DOHH2 (cell line): Measurements from ENCODE around the gene PTCD3.

Experiments
- H3F3A ChIP-seq: fragments of 200-600 bp; sonication (generic), shearing (Covaris generic); 2 replicates; pipeline ENCODE4 v1.6.0; 2016; ENCODE audit warnings: antibody characterized with exemption, mild to moderate bottlenecking; ENCODE audit not compliant: control insufficient read depth, insufficient read depth
- H3K27ac ChIP-seq: fragments of 200-600 bp; sonication (generic); 2 replicates; pipeline ENCODE4 v1.5.1; 2014; ENCODE audit warnings: low read depth, mild to moderate bottlenecking, low read length, moderate library complexity
- H3K27me3 ChIP-seq: fragments of 200-600 bp; sonication (generic); 2 replicates; pipeline ENCODE4 v1.6.1; 2014; ENCODE audit warnings: mild to moderate bottlenecking, low read length, mixed read lengths; ENCODE audit not compliant: control insufficient read depth
- H3K36me3 ChIP-seq: fragments of 200-600 bp; sonication (generic); 2 replicates; pipeline ENCODE4 v1.6.1; 2014; ENCODE audit warnings: mild to moderate bottlenecking, low read length, moderate library complexity, mixed read lengths; ENCODE audit not compliant: control insufficient read depth
- H3K4me1 ChIP-seq: fragments of 200-600 bp; sonication (generic); 2 replicates; pipeline ENCODE4 v1.6.1; 2014; ENCODE audit warnings: mild to moderate bottlenecking, low read length, mixed read lengths; ENCODE audit not compliant: control insufficient read depth
- H3K4me2 ChIP-seq: fragments of 200-600 bp; sonication (generic); 2 replicates; pipeline ENCODE4 v1.6.0; 2014; ENCODE audit warnings: mild to moderate bottlenecking, low read length, moderate library complexity
- H3K4me3 ChIP-seq: fragments of 200-600 bp; sonication (generic); 2 replicates; pipeline ENCODE4 v1.5.1; 2014; ENCODE audit warnings: mild to moderate bottlenecking, low read length, mixed read lengths
- H3K79me2 ChIP-seq: fragments of 200-600 bp; sonication (generic); 2 replicates; pipeline ENCODE4 v1.6.1; 2014; ENCODE audit warnings: mild to moderate bottlenecking, low read length, mixed read lengths; ENCODE audit not compliant: control insufficient read depth
- H3K9me2 ChIP-seq: fragments of 200-600 bp; sonication (generic); replicated peaks from 2 replicates; pipeline ENCODE4 v1.6.1; 2014; ENCODE audit warnings: mild to moderate bottlenecking, low read length, mixed read lengths; ENCODE audit not compliant: control insufficient read depth
- H3K9me3 ChIP-seq: fragments of 200-600 bp; sonication (generic); 2 replicates; pipeline ENCODE4 v1.6.1; 2014; ENCODE audit warnings: antibody characterized with exemption, low read length, mixed read lengths; ENCODE audit not compliant: control insufficient read depth, insufficient read depth
- H4K20me1 ChIP-seq: fragments of 200-600 bp; sonication (generic); 2 replicates; pipeline ENCODE4 v1.6.0; 2014; ENCODE audit warnings: low read depth, mild to moderate bottlenecking, antibody characterized with exemption, low read length, moderate library complexity; ENCODE audit not compliant: control insufficient read depth, insufficient read depth
- CTCF ChIP-seq: fragments of 200-600 bp; sonication (generic); IDR thresholded peaks from one replicate; pipeline ENCODE4 v1.5.1; 2014; ENCODE audit warnings: antibody characterized with exemption, mild to moderate bottlenecking, low read depth, low read length; ENCODE audit not compliant: poor library complexity, severe bottlenecking
- EZH2phosphoT487 ChIP-seq: fragments of 200-600 bp; sonication (generic); IDR thresholded peaks from 2 replicates; pipeline ENCODE4 v1.6.1; 2017; ENCODE audit warnings: borderline replicate concordance, mild to moderate bottlenecking, antibody characterized with exemption, low read length, moderate library complexity, mixed read lengths

Gene PTCD3

GRCh38 chr2:86123328-86123925 is 17.4 kb downstream of the PTCD3 start:
- Histone ChIP-seq H3K27me3 (no peaks in the 10 kb centered on the region), H4K20me1 (no peaks in the 10 kb centered on the region; the same call in 1 of the 2 replicates), H3K9me2 (no peaks in the 10 kb centered on the region), H3K27ac (no peak overlapping the region), H3K4me1 (no peaks in the 10 kb centered on the region), H3K36me3 (peaks cover 99% of the 10 kb centered on the region), H3K79me2 (peaks cover 10% of the 10 kb centered on the region), H3K9me3 (no peaks in the 10 kb centered on the region), H3K4me3 (no peak overlapping the region), H3F3A (no peaks in the 10 kb centered on the region), H3K4me2 (no peak overlapping the region)
- no peak for TF ChIP-seq EZH2phosphoT487
- no peak for TF ChIP-seq CTCF

GRCh38 chr2:86124683-86125082 is 18.6 kb downstream of the PTCD3 start:
- Histone ChIP-seq H3K79me2 (peaks cover 13% of the 10 kb centered on the region), H3K4me2 (no peak overlapping the region), H3K4me1 (no peaks in the 10 kb centered on the region), H3F3A (no peaks in the 10 kb centered on the region), H3K4me3 (no peak overlapping the region), H3K36me3 (peaks cover 99% of the 10 kb centered on the region), H3K9me2 (no peaks in the 10 kb centered on the region), H4K20me1 (no peaks in the 10 kb centered on the region; the same call in 1 of the 2 replicates), H3K27me3 (no peaks in the 10 kb centered on the region), H3K27ac (no peak overlapping the region), H3K9me3 (no peaks in the 10 kb centered on the region)
- TF ChIP-seq CTCF: no peak
- no peak for TF ChIP-seq EZH2phosphoT487

- no peak overlapping the region for H3K4me2 ChIP-seq
- no peaks in the 10 kb centered on the region for H3K79me2 ChIP-seq
- no peak for TF ChIP-seq EZH2phosphoT487
- no peak for TF ChIP-seq CTCF
- no peaks in the 10 kb centered on the region; the same call in 1 of the 2 replicates for H4K20me1 ChIP-seq
- no peaks in the 10 kb centered on the region for H3K9me3 ChIP-seq
- H3K4me3 ChIP-seq: no peak overlapping the region
- H3K27ac ChIP-seq: no peak overlapping the region
- H3K36me3 ChIP-seq: peaks cover 100% of the 10 kb centered on the region
- H3K9me2 ChIP-seq: no peaks in the 10 kb centered on the region
- H3K4me1 ChIP-seq: no peaks in the 10 kb centered on the region
- H3F3A ChIP-seq: peaks cover 6% of the 10 kb centered on the region; the same call in 1 of the 2 replicates
- H3K27me3 ChIP-seq: no peaks in the 10 kb centered on the region
These were observed 28.7 kb downstream of the PTCD3 start for GRCh38 chr2:86134709-86135108.

- H3F3A ChIP-seq: peaks cover 11% of the 10 kb centered on the region; the same call in 1 of the 2 replicates
- H3K9me3 ChIP-seq: no peaks in the 10 kb centered on the region
- H3K4me1 ChIP-seq: no peaks in the 10 kb centered on the region
- H3K9me2 ChIP-seq: no peaks in the 10 kb centered on the region
- no peak overlapping the region for H3K4me3 ChIP-seq
- H4K20me1 ChIP-seq: peaks cover 5% of the 10 kb centered on the region; the same call in 1 of the 2 replicates
- TF ChIP-seq EZH2phosphoT487 (no peak), CTCF (no peak)
- H3K4me2 ChIP-seq: no peak overlapping the region
- H3K36me3 ChIP-seq: peaks cover 100% of the 10 kb centered on the region
- H3K79me2 ChIP-seq: no peaks in the 10 kb centered on the region
- no peaks in the 10 kb centered on the region for H3K27me3 ChIP-seq
- H3K27ac ChIP-seq: no peak overlapping the region
These were observed 29.6 kb downstream of the PTCD3 start for GRCh38 chr2:86135653-86136052.
